HL-60 (cell line): ENCODE results near the gene SRRM3.
"Not testable (repeated sequence)": the region's sequence is repeated elsewhere in the genome, so short reads cannot be mapped to it uniquely, and the experiment has no call there.

Experiments
- DNase-seq, 2 experiments: peaks; one replicate each; pipeline ENCODE4 v3.0.0-alpha.2; 2010 to 2020; ENCODE audit warnings: low read depth in 1 of 2, low spot score in 1 of 2
- H3K27ac ChIP-seq: fragments of 250-450 bp; sonication (Bioruptor Pico); replicated peaks from 2 replicates; pipeline ENCODE4 v1.5.1; 2020; ENCODE audit warnings: mild to moderate bottlenecking, moderate library complexity
- H3K27me3 ChIP-seq: fragments of 250-450 bp; sonication (Bioruptor Pico); 2 replicates; pipeline ENCODE4 v1.5.1; 2021; ENCODE audit warnings: mild to moderate bottlenecking, moderate library complexity; ENCODE audit not compliant: insufficient read depth, poor library complexity, severe bottlenecking
- H3K4me3 ChIP-seq: replicated peaks from 2 replicates; pipeline ENCODE4 v1.5.1; 2011; ENCODE audit warnings: mild to moderate bottlenecking, control low read depth, low read length; ENCODE audit not compliant: insufficient read depth
- CTCF ChIP-seq: IDR thresholded peaks from one replicate; pipeline ENCODE4 v1.5.1; 2011; ENCODE audit warnings: low read length, control low read depth, inconsistent platforms; ENCODE audit not compliant: insufficient read depth
- GABPA ChIP-seq: IDR thresholded peaks from 2 replicates; pipeline ENCODE4 v1.6.1; 2012; ENCODE audit warnings: low read depth
- POLR2AphosphoS5 ChIP-seq: IDR thresholded peaks from 2 replicates; pipeline ENCODE4 v1.6.1; 2012; ENCODE audit warnings: low read depth
- SPI1 ChIP-seq: IDR thresholded peaks from 2 replicates; pipeline ENCODE4 v1.6.1; 2012; ENCODE audit warnings: low read depth, mild to moderate bottlenecking, borderline replicate concordance
- TF ChIP-seq, protein P1 (sequence below): IDR thresholded peaks from 2 replicates; pipeline ENCODE4 v1.6.1; 2012; ENCODE audit warnings: low read depth; ENCODE audit not compliant: insufficient replicate concordance

SRRM3 gene

GRCh38 chr7:76236224-76236623 lies 34.5 kb downstream of the SRRM3 start:
- TF ChIP-seq, protein P1, sequence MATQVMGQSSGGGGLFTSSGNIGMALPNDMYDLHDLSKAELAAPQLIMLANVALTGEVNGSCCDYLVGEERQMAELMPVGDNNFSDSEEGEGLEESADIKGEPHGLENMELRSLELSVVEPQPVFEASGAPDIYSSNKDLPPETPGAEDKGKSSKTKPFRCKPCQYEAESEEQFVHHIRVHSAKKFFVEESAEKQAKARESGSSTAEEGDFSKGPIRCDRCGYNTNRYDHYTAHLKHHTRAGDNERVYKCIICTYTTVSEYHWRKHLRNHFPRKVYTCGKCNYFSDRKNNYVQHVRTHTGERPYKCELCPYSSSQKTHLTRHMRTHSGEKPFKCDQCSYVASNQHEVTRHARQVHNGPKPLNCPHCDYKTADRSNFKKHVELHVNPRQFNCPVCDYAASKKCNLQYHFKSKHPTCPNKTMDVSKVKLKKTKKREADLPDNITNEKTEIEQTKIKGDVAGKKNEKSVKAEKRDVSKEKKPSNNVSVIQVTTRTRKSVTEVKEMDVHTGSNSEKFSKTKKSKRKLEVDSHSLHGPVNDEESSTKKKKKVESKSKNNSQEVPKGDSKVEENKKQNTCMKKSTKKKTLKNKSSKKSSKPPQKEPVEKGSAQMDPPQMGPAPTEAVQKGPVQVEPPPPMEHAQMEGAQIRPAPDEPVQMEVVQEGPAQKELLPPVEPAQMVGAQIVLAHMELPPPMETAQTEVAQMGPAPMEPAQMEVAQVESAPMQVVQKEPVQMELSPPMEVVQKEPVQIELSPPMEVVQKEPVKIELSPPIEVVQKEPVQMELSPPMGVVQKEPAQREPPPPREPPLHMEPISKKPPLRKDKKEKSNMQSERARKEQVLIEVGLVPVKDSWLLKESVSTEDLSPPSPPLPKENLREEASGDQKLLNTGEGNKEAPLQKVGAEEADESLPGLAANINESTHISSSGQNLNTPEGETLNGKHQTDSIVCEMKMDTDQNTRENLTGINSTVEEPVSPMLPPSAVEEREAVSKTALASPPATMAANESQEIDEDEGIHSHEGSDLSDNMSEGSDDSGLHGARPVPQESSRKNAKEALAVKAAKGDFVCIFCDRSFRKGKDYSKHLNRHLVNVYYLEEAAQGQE = no peak
- TF ChIP-seq GABPA = no peak
- no peak for TF ChIP-seq POLR2AphosphoS5
- no peak for TF ChIP-seq SPI1
- no peak for TF ChIP-seq CTCF
- peaks cover 5% of the 10 kb centered on the region for H3K27me3 ChIP-seq
- DNase-seq = no peak
- no peak overlapping the region for H3K27ac ChIP-seq
- H3K4me3 ChIP-seq = no peak overlapping the region

GRCh38 chr7:76238326-76238725 lies 36.6 kb downstream of the SRRM3 start:
- TF ChIP-seq GABPA = no peak
- TF ChIP-seq, protein P1 = no peak
- no peak overlapping the region for H3K27ac ChIP-seq
- peaks cover 5% of the 10 kb centered on the region for H3K27me3 ChIP-seq
- no peak for DNase-seq
- no peak overlapping the region for H3K4me3 ChIP-seq

- Histone ChIP-seq H3K4me3 (no peak overlapping the region), H3K27me3 (no peaks in the 10 kb centered on the region), H3K27ac (no peak overlapping the region)
- DNase-seq = no peak
- no peak for TF ChIP-seq POLR2AphosphoS5
- no peak for TF ChIP-seq CTCF
- no peak for TF ChIP-seq SPI1
- TF ChIP-seq, protein P1 = no peak
- TF ChIP-seq GABPA = no peak
These were observed 39.4 kb downstream of the SRRM3 start for GRCh38 chr7:76241141-76241540.

GRCh38 chr7:76242517-76243063 lies 40.9 kb downstream of the SRRM3 start:
- DNase-seq = not testable (repeated sequence)

More at GRCh38 chr7:76242517-76243063, 40.9 kb downstream of the SRRM3 start:
- not testable (repeated sequence) for H3K27ac ChIP-seq, H3K27me3 ChIP-seq, H3K4me3 ChIP-seq
